ENCODE results near the gene NARS2. TPM values are rescaled to one million over a fixed set of nuclear protein-coding genes. Genes with fewer than 3 reads are reported as not detected.
"Not testable (repeated sequence)": the region's sequence is repeated elsewhere in the genome, so short reads cannot be mapped to it uniquely, and the experiment has no call there.

The NARS2 gene
- total and polyA plus RNA-seq, 9 donors = 13.2 to 24.5 (median 17.1) TPM

DNA sequence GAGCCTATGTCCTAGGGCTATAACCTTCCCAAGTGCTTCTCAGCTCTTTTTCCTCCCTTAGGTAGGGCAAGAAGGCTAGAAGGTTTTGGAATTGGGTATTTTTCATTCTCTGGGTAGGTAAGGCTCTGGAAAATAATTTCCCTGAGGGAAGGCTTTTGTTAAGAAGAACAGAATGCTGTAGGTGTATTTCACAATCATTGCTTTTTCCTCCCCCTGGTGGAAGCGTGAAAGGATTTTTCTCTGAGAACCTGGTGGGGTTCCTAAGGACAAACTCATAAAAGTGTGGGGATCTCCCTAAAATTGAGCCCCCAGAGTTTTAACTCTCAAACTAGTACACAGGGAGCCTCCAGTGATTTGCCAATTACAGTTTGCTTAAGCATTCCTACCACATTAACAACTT is 41.1 kb upstream of the NARS2 start:
- WGBS, 3 donors = 78 to 87% (median 81%) methylated on average over 1 of the region's 1 CpG
- no peaks in the 10 kb centered on the region for H3K27me3 ChIP-seq
- intact Hi-C loops (cut with DNase I) = no loop called here
- no peak for DNase-seq
- H3K9me3 ChIP-seq = no peaks in the 10 kb centered on the region
- H3K4me1 ChIP-seq (ENCODE audit: insufficient read depth) = no peaks in the 10 kb centered on the region
- no peaks in the 10 kb centered on the region for H3K36me3 ChIP-seq
- H3K4me3 ChIP-seq = no peak overlapping the region
- H3K27ac ChIP-seq = no peak overlapping the region
- TF ChIP-seq, protein P1, sequence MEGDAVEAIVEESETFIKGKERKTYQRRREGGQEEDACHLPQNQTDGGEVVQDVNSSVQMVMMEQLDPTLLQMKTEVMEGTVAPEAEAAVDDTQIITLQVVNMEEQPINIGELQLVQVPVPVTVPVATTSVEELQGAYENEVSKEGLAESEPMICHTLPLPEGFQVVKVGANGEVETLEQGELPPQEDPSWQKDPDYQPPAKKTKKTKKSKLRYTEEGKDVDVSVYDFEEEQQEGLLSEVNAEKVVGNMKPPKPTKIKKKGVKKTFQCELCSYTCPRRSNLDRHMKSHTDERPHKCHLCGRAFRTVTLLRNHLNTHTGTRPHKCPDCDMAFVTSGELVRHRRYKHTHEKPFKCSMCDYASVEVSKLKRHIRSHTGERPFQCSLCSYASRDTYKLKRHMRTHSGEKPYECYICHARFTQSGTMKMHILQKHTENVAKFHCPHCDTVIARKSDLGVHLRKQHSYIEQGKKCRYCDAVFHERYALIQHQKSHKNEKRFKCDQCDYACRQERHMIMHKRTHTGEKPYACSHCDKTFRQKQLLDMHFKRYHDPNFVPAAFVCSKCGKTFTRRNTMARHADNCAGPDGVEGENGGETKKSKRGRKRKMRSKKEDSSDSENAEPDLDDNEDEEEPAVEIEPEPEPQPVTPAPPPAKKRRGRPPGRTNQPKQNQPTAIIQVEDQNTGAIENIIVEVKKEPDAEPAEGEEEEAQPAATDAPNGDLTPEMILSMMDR (IDR thresholded peaks at IDR 0.05) = no peak
- no peak for TF ChIP-seq EP300 (IDR thresholded peaks at IDR 0.05)
- no peak for TF ChIP-seq POLR2A (IDR thresholded peaks at IDR 0.05)

DNA sequence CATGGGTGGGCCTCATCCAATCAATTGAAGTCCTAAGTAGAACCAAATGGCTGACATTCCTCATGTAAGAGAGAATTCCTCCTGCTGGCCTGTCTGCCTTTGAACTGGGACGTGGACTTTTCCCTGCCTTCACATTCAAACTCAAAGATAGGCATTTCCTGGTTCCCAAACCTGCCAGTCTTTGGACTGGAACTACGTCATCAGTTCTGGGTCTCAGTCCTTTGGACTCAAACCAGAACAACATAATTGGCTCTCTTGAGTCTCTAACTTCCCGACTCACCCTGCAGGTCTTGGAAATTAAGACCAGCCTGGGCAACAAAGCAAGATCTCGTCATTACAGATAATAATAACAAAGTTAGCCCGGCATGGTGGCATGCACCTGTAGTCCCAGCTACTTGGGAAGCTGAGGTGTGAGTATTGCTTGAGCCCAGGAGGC is 38.7 kb upstream of the NARS2 start:
- Histone ChIP-seq H3K27me3 (no peaks in the 10 kb centered on the region), H3K4me3 (no peak overlapping the region), H3K9me3 (no peaks in the 10 kb centered on the region), H3K36me3 (no peaks in the 10 kb centered on the region), H3K27ac (no peak overlapping the region), H3K4me1 (ENCODE audit: insufficient read depth) (no peaks in the 10 kb centered on the region)
- no peak for TF ChIP-seq EP300 (IDR thresholded peaks at IDR 0.05)
- 72 to 80% (median 79%) methylated on average over 5 of the region's 5 CpGs for WGBS, 3 donors
- no peak for DNase-seq
- intact Hi-C loops (cut with DNase I) = no loop called here

DNA sequence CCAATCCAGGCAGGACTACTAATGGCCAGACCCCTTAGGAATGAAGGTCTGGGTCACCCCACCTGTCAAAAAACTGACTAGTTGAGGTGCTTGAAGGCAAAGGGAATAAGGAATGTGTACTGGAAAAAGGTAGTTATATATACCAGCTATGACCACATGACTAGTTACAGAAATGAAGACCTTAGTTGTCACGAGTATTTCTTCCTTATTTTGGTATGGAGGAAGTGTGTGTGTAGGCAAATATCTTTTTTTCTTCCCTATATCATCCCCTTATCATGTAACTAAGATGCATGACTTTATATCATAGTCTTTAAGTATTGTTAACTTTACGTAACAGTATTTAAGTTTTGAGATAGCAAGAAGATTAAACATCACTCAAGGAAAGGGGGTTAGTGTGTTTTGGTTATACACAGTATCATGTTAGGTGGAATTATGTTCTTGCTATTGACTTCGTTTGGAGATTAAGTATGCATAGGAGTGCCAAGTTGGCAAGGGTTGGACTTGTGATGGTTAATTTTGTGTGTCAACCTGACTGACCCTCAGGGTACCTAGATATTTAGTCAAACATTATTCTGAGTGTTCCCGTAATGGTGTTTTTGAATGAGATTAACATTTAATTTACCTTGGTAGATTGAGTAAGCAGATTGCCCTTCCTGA is 38.2 kb upstream of the NARS2 start:
- Histone ChIP-seq H3K4me1 (ENCODE audit: insufficient read depth) (no peaks in the 10 kb centered on the region), H3K27me3 (no peaks in the 10 kb centered on the region), H3K27ac (no peak overlapping the region), H3K36me3 (no peaks in the 10 kb centered on the region), H3K9me3 (no peaks in the 10 kb centered on the region), H3K4me3 (no peak overlapping the region)
- DNase-seq = no peak
- TF ChIP-seq, protein P1 (IDR thresholded peaks at IDR 0.05) = no peak
- TF ChIP-seq EP300 (IDR thresholded peaks at IDR 0.05) (no peak), POLR2A (IDR thresholded peaks at IDR 0.05) (no peak)
- 72 to 78% (median 78%) methylated on average over 4 of the region's 4 CpGs for WGBS, 3 donors
- intact Hi-C loops (cut with DNase I) = no loop called here

DNA sequence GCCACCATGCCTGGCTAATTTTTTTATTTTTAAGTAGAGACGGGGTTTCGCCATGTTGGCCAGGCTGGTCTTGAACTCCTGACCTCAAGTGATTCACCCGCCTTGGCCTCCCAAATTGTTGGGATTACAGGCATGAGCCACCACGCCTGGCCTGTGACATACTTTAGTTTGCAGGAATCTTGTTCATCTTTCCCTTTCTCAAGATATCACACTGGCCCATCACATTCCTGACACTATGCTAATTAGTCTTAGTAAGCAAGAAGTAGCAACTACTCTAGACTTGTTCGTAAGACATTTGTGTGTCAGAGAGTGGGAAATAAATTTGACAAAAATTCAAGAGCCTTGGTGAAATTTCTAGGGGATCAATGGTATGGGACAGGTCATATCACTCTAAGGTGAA is 34.7 kb upstream of the NARS2 start:
- intact Hi-C loops (cut with DNase I); H3K4me1 ChIP-seq (ENCODE audit: insufficient read depth); H3K9me3 ChIP-seq; DNase-seq; H3K27ac ChIP-seq; H3K4me3 ChIP-seq; H3K27me3 ChIP-seq; H3K36me3 ChIP-seq: not testable (repeated sequence)
- 92 to 94% (median 92%) methylated on average over 5 of the region's 5 CpGs for WGBS, 3 donors

DNA sequence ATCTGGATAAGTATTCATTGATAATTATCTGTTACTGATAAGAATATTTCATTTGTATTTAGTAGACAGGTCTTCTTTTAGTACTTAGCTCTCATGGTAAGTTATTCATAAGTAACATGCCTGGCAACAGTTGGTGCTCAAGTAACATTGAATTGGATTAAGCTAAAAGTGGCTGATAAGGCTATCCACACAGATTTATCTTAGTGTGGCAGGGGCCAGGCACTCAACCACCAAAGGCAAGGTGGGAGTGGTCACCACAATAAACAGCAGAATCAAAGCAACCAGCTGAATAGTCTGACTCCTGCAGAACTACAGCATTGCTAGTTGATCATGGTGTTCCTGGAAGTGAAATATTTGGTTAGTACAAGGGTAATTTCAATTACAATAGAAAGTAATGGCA is 33.0 kb upstream of the NARS2 start:
- DNase-seq = no peak
- TF ChIP-seq POLR2A (IDR thresholded peaks at IDR 0.05) = no peak
- TF ChIP-seq, protein P1 (IDR thresholded peaks at IDR 0.05) = no peak
- TF ChIP-seq EP300 (IDR thresholded peaks at IDR 0.05) = no peak
- Histone ChIP-seq H3K27me3 (no peaks in the 10 kb centered on the region), H3K36me3 (no peaks in the 10 kb centered on the region), H3K27ac (no peak overlapping the region), H3K9me3 (no peaks in the 10 kb centered on the region), H3K4me3 (no peak overlapping the region), H3K4me1 (ENCODE audit: insufficient read depth) (no peaks in the 10 kb centered on the region)
- intact Hi-C loops (cut with DNase I) = no loop called here

Measured in ovary (tissue), 9 donors.